Fibroblast of lung (primary cell): ENCODE data around the gene RRM1. TPM values are rescaled to one million over a fixed set of nuclear protein-coding genes. Genes with fewer than 3 reads are reported as not detected.
"Not testable (repeated sequence)": the region's sequence is repeated elsewhere in the genome, so short reads cannot be mapped to it uniquely, and the experiment has no call there.

Experiments
- DNase-seq, 2 donors: peaks; one replicate each; pipeline versions ENCODE4 v3.0.0 to v3.0.0-alpha.2; 2010; ENCODE audit warnings: low read depth in 2 of 2
- H2AFZ ChIP-seq: 2 replicates; pipeline ENCODE4 v1.5.1; 2012; ENCODE audit warnings: low read length, control low read depth, inconsistent platforms
- H3K27ac ChIP-seq: 2 replicates; pipeline ENCODE4 v1.5.1; 2011; ENCODE audit warnings: low read length, control low read depth; ENCODE audit not compliant: insufficient read depth
- H3K27me3 ChIP-seq: 2 replicates; pipeline ENCODE4 v1.5.1; 2011; ENCODE audit warnings: mild to moderate bottlenecking, low read length; ENCODE audit not compliant: control insufficient read depth, insufficient read depth
- H3K36me3 ChIP-seq: 2 replicates; pipeline ENCODE4 v1.5.1; 2011; ENCODE audit warnings: low read length; ENCODE audit not compliant: control insufficient read depth, insufficient read depth
- H3K4me1 ChIP-seq: 2 replicates; pipeline ENCODE4 v1.5.1; 2011; ENCODE audit warnings: low read length; ENCODE audit not compliant: control insufficient read depth, insufficient read depth; ENCODE audit errors: extremely low read depth
- H3K4me2 ChIP-seq: 2 replicates; pipeline ENCODE4 v1.5.1; 2011; ENCODE audit warnings: low read length, control low read depth; ENCODE audit not compliant: insufficient read depth; ENCODE audit errors: extremely low read depth
- H3K4me3 ChIP-seq, 4 experiments: fragments of 200-600 bp in 1 of 4; sonication (generic) in 1 of 4; replicated peaks in 1 of 4; 2 replicates each; pipeline ENCODE4 v1.5.1; 2011 to 2016; ENCODE audit warnings: low read length in 4 of 4, low read depth in 3 of 4, mild to moderate bottlenecking in 3 of 4, control low read depth in 2 of 4, inconsistent platforms in 1 of 4, mixed read lengths in 1 of 4; ENCODE audit not compliant: insufficient read depth in 1 of 4; ENCODE audit errors: control extremely low read depth in 1 of 4
- H3K79me2 ChIP-seq: 2 replicates; pipeline ENCODE4 v1.5.1; 2012; ENCODE audit warnings: mild to moderate bottlenecking, low read length, inconsistent platforms; ENCODE audit not compliant: control insufficient read depth, insufficient read depth
- H3K9ac ChIP-seq: 2 replicates; pipeline ENCODE4 v1.5.1; 2011; ENCODE audit warnings: mild to moderate bottlenecking, low read length, control low read depth; ENCODE audit not compliant: insufficient read depth
- H3K9me3 ChIP-seq: 2 replicates; pipeline ENCODE4 v1.5.1; 2012; ENCODE audit warnings: low read depth, low read length; ENCODE audit not compliant: control insufficient read depth, insufficient read depth
- H4K20me1 ChIP-seq: 2 replicates; pipeline ENCODE4 v1.5.1; 2011; ENCODE audit warnings: low read length; ENCODE audit not compliant: control insufficient read depth, insufficient read depth; ENCODE audit errors: extremely low read depth
- CTCF ChIP-seq, 2 donors: IDR thresholded peaks in 1 of 2; conservative IDR thresholded peaks in 1 of 2; 1 replicate in 1 of 2; 2 replicates in 1 of 2; pipeline ENCODE4 v1.5.1; 2011 to 2012; ENCODE audit warnings: low read length in 2 of 2, control low read depth in 1 of 2, inconsistent platforms in 1 of 2, low read depth in 1 of 2, mild to moderate bottlenecking in 1 of 2
- EZH2 ChIP-seq: IDR thresholded peaks from 2 replicates; pipeline ENCODE4 v1.5.1; 2012; ENCODE audit warnings: low read length, control low read depth, mild to moderate bottlenecking; ENCODE audit errors: missing control alignments
- polyA plus RNA-seq, 2 donors: library from polyadenylated mRNA; depleted of rRNA in 1 of 2; stranded (reverse) in 1 of 2; unstranded in 1 of 2; fragments of >200 nt; gene quantifications; 2 replicates each; pipeline ENCODE4 v1.2.1, GENCODE V29; 2011 to 2012; ENCODE audit warnings: missing spikeins in 1 of 2
- total RNA-seq: library from RNA; depleted of rRNA; stranded (reverse); fragments of >200 nt; gene quantifications from 2 replicates; pipeline ENCODE4 v1.2.1, GENCODE V29; 2014

RRM1 gene
- total and polyA plus RNA-seq, 2 donors (not counting 1 experiment from before 2014, with no cell fraction given): 57.5 to 85.0 TPM

- H3K36me3 ChIP-seq: no peaks in the 10 kb centered on the region
- H3K9ac ChIP-seq: no peak overlapping the region
- DNase-seq: no peak
- H2AFZ ChIP-seq: no peak overlapping the region
- no peak overlapping the region for H3K4me3 ChIP-seq
- TF ChIP-seq CTCF (conservative IDR thresholded peaks at IDR 0.05 in 1 of 2, IDR thresholded peaks at IDR 0.05 in 1 of 2; ENCODE audit: low read depth in 1 of 2, low read length in 2 of 2) (no peak), EZH2 (no peak)
- no peaks in the 10 kb centered on the region for H3K4me1 ChIP-seq
- no peaks in the 10 kb centered on the region for H3K79me2 ChIP-seq
- H3K27ac ChIP-seq: no peak overlapping the region
- no peaks in the 10 kb centered on the region for H3K9me3 ChIP-seq
- no peaks in the 10 kb centered on the region for H3K27me3 ChIP-seq
- H4K20me1 ChIP-seq: no peaks in the 10 kb centered on the region
- no peak overlapping the region for H3K4me2 ChIP-seq
Observed at GRCh38 chr11:4146772-4147098, 52.1 kb downstream of the RRM1 start.

- Histone ChIP-seq H2AFZ (no peak overlapping the region), H3K9ac (no peak overlapping the region), H3K4me2 (no peak overlapping the region), H3K27me3 (no peaks in the 10 kb centered on the region), H3K27ac (no peak overlapping the region), H3K4me1 (no peaks in the 10 kb centered on the region), H3K4me3 (no peak overlapping the region), H3K36me3 (no peaks in the 10 kb centered on the region), H3K9me3 (no peaks in the 10 kb centered on the region), H4K20me1 (no peaks in the 10 kb centered on the region), H3K79me2 (no peaks in the 10 kb centered on the region)
- TF ChIP-seq CTCF (conservative IDR thresholded peaks at IDR 0.05 in 1 of 2, IDR thresholded peaks at IDR 0.05 in 1 of 2; ENCODE audit: low read depth in 1 of 2, low read length in 2 of 2) (no peak), EZH2 (no peak)
- no peak for DNase-seq
Observed at GRCh38 chr11:4154503-4154902, 59.9 kb downstream of the RRM1 start.

- no peak overlapping the region for H2AFZ ChIP-seq
- no peaks in the 10 kb centered on the region for H3K4me1 ChIP-seq
- H3K27me3 ChIP-seq: no peaks in the 10 kb centered on the region
- H3K27ac ChIP-seq: no peak overlapping the region
- no peak overlapping the region for H3K4me3 ChIP-seq
- H3K36me3 ChIP-seq: no peaks in the 10 kb centered on the region
- DNase-seq: no peak
- TF ChIP-seq CTCF (conservative IDR thresholded peaks at IDR 0.05 in 1 of 2, IDR thresholded peaks at IDR 0.05 in 1 of 2; ENCODE audit: low read depth in 1 of 2, low read length in 2 of 2) (no peak), EZH2 (no peak)
- no peaks in the 10 kb centered on the region for H4K20me1 ChIP-seq
- no peak overlapping the region for H3K9ac ChIP-seq
- H3K4me2 ChIP-seq: no peak overlapping the region
- H3K9me3 ChIP-seq: no peaks in the 10 kb centered on the region
- H3K79me2 ChIP-seq: no peaks in the 10 kb centered on the region
Observed at GRCh38 chr11:4156571-4156970, 62.0 kb downstream of the RRM1 start.

GRCh38 chr11:4158818-4159217 lies 64.2 kb downstream of the RRM1 start:
- not testable (repeated sequence) for H4K20me1 ChIP-seq, H3K79me2 ChIP-seq, H3K4me1 ChIP-seq, H3K27ac ChIP-seq, H3K4me2 ChIP-seq, H3K36me3 ChIP-seq, H3K27me3 ChIP-seq, H3K4me3 ChIP-seq, H2AFZ ChIP-seq, H3K9ac ChIP-seq, H3K9me3 ChIP-seq, DNase-seq
